ENCODE results near the gene SMURF2.

The SMURF2 gene

DNA sequence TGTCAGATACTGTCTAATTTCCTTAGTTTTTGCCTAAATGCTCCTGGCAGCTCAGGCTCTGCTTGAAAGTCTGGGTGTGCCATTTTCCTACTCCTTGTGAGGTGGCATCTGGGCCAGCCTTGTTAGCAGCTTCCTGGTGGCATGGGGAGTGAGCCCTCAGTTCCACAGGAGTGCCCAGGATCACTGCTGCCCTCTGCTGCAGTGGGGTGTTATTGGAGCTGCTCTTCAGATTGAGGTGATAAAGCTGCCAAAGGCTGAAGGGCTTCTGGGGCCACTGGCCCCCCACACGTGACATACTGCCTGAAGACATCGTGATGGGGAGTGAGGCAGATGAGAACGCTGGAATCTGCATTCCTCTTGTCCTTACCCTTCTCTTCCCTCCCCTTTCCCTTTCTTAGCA is 127.9 kb downstream of the SMURF2 start:
- H3K4me1 ChIP-seq (ENCODE audit: low read depth, poor library complexity, severe bottlenecking) = no peaks in the 10 kb centered on the region
- TF ChIP-seq, protein P1, sequence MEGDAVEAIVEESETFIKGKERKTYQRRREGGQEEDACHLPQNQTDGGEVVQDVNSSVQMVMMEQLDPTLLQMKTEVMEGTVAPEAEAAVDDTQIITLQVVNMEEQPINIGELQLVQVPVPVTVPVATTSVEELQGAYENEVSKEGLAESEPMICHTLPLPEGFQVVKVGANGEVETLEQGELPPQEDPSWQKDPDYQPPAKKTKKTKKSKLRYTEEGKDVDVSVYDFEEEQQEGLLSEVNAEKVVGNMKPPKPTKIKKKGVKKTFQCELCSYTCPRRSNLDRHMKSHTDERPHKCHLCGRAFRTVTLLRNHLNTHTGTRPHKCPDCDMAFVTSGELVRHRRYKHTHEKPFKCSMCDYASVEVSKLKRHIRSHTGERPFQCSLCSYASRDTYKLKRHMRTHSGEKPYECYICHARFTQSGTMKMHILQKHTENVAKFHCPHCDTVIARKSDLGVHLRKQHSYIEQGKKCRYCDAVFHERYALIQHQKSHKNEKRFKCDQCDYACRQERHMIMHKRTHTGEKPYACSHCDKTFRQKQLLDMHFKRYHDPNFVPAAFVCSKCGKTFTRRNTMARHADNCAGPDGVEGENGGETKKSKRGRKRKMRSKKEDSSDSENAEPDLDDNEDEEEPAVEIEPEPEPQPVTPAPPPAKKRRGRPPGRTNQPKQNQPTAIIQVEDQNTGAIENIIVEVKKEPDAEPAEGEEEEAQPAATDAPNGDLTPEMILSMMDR (conservative IDR thresholded peaks at IDR 0.05; ENCODE audit: low read depth, low read length) = peak; percentile 21; the same call in 1 of the 2 replicates

DNA sequence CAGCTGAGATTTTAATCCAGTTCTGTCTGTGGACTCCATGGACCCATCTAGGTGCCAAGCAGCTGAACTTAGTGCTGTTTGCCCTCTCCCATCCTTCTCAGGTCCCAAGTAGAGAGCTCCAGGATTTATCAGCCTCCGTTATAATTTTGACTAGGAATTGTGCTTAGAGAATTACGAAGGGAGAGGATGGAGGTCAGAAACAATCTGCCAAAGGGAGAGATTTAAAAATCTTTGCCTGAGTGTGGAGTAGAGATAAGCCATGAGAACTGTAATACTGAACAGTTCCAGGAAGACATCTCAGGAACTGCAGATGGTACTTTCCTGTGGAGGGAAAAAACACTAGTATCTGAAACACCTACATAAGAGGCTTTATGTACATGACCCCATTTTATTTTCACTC is 128.3 kb downstream of the SMURF2 start:
- Histone ChIP-seq H3K4me1 (ENCODE audit: low read depth, poor library complexity, severe bottlenecking) (no peaks in the 10 kb centered on the region), H3K27ac (no peak overlapping the region), H3K27me3 (ENCODE audit: insufficient read depth, low read depth) (no peaks in the 10 kb centered on the region), H2AFZ (ENCODE audit: low read depth) (no peak overlapping the region), H3K4me3 (IDR thresholded peaks at IDR 0.05; ENCODE audit: insufficient read depth, low read depth, low read length) (no peak overlapping the region), H3K9ac (no peak overlapping the region), H4K20me1 (ENCODE audit: insufficient read depth) (no peaks in the 10 kb centered on the region), H3K79me2 (ENCODE audit: insufficient read depth, low read depth) (no peaks in the 10 kb centered on the region), H3K4me2 (no peak overlapping the region), H3K36me3 (ENCODE audit: insufficient read depth) (peaks cover 7% of the 10 kb centered on the region; the same call in 1 of the 2 replicates)
- TF ChIP-seq, protein P1 (conservative IDR thresholded peaks at IDR 0.05; ENCODE audit: low read depth, low read length) = no peak

More for the DNA sequence above, 127.9 kb downstream of the SMURF2 start:
- no peak overlapping the region for H3K27ac ChIP-seq
- H3K36me3 ChIP-seq (ENCODE audit: insufficient read depth) = peaks cover 7% of the 10 kb centered on the region; the same call in 1 of the 2 replicates
- H2AFZ ChIP-seq (ENCODE audit: low read depth) = no peak overlapping the region
- H3K4me2 ChIP-seq = no peak overlapping the region
- no peaks in the 10 kb centered on the region for H3K27me3 ChIP-seq (ENCODE audit: insufficient read depth, low read depth)
- H3K79me2 ChIP-seq (ENCODE audit: insufficient read depth, low read depth) = no peaks in the 10 kb centered on the region
- no peak overlapping the region for H3K4me3 ChIP-seq (IDR thresholded peaks at IDR 0.05; ENCODE audit: insufficient read depth, low read depth, low read length)
- no peak overlapping the region for H3K9ac ChIP-seq
- no peaks in the 10 kb centered on the region for H4K20me1 ChIP-seq (ENCODE audit: insufficient read depth)

DNA sequence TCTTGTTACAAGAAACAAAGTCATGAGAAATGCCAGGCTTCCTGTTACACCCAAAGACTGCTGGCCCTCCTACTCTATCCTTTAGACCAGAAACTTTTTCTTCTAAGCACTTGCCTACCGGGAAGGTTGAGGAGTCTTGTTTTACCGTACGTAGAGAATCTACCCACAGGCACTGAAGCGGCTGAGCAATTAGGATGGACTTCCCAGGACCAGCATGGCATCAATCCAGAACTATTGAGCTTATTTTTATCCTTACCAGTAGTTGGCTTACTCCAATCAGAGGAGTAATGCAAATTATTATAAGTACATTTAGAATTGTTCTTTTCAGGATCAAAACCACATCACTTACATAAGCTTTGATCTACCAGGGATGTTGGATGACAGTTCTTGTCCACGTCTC is 129.7 kb downstream of the SMURF2 start:
- Histone ChIP-seq H3K4me1 (ENCODE audit: low read depth, poor library complexity, severe bottlenecking) (no peaks in the 10 kb centered on the region), H3K79me2 (ENCODE audit: insufficient read depth, low read depth) (no peaks in the 10 kb centered on the region), H3K36me3 (ENCODE audit: insufficient read depth) (peaks cover 5% of the 10 kb centered on the region; the same call in 1 of the 2 replicates), H3K9ac (no peak overlapping the region), H3K27me3 (ENCODE audit: insufficient read depth, low read depth) (no peaks in the 10 kb centered on the region), H2AFZ (ENCODE audit: low read depth) (no peak overlapping the region), H3K4me2 (no peak overlapping the region), H3K4me3 (IDR thresholded peaks at IDR 0.05; ENCODE audit: insufficient read depth, low read depth, low read length) (no peak overlapping the region), H4K20me1 (ENCODE audit: insufficient read depth) (no peaks in the 10 kb centered on the region), H3K27ac (no peak overlapping the region)
- TF ChIP-seq, protein P1 (conservative IDR thresholded peaks at IDR 0.05; ENCODE audit: low read depth, low read length) = no peak

DNA sequence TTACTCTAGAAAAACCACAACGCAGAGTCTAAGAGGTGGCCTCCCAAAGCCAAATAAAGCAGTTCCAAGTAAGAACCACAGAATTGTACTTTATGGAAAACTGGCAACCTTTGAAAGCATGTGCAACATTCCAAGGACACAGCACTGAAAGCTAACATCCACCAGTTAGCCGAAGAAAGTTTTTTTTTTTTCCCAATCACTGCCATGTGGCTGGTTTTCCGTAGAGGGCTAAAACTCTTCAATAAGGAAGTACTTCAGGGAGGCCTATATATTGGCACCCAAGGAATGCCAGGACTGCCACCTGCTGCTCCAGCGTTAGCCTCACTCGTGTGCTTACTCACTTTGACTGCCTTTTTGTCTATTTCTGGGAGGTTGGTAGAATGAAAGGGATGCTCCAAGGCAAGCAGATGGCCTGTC is 130.1 kb downstream of the SMURF2 start:
- Histone ChIP-seq H3K4me1 (ENCODE audit: low read depth, poor library complexity, severe bottlenecking) (no peaks in the 10 kb centered on the region), H3K27ac (no peak overlapping the region), H3K27me3 (ENCODE audit: insufficient read depth, low read depth) (no peaks in the 10 kb centered on the region), H3K4me2 (no peak overlapping the region), H2AFZ (ENCODE audit: low read depth) (no peak overlapping the region), H3K36me3 (ENCODE audit: insufficient read depth) (peaks cover 3% of the 10 kb centered on the region; the same call in 1 of the 2 replicates), H3K9ac (no peak overlapping the region), H3K79me2 (ENCODE audit: insufficient read depth, low read depth) (no peaks in the 10 kb centered on the region), H3K4me3 (IDR thresholded peaks at IDR 0.05; ENCODE audit: insufficient read depth, low read depth, low read length) (no peak overlapping the region), H4K20me1 (ENCODE audit: insufficient read depth) (no peaks in the 10 kb centered on the region)
- TF ChIP-seq, protein P1 (conservative IDR thresholded peaks at IDR 0.05; ENCODE audit: low read depth, low read length) = no peak
